Gastroesophageal sphincter (tissue), 3 donors: ENCODE data around the gene SPATA25.

ENCODE experiments used
- CTCF ChIP-seq, 4 experiments: fragments of 200-600 bp in 2 of 4; fragments of 450-650 bp in 2 of 4; sonication (generic) in 1 of 4; IDR thresholded peaks; one replicate each; pipeline ENCODE4 v1.5.1; 2017 to 2019; ENCODE audit warnings: antibody characterized with exemption in 4 of 4, mild to moderate bottlenecking in 2 of 4, moderate library complexity in 2 of 4
- POLR2A ChIP-seq, 2 donors: fragments of 450-650 bp; IDR thresholded peaks; one replicate each; pipeline ENCODE4 v1.6.1; 2017; ENCODE audit warnings: antibody characterized with exemption in 2 of 2, mild to moderate bottlenecking in 2 of 2, moderate library complexity in 1 of 2
- POLR2AphosphoS5 ChIP-seq: sonication (generic); formaldehyde crosslinking; IDR thresholded peaks from one replicate; pipeline ENCODE4 v1.6.1; 2017; ENCODE audit warnings: antibody characterized with exemption

GRCh38 chr20:45934586-45935415, 47.4 kb upstream of the SPATA25 start, which contains the start of gene PCIF1:
- peak in 2 of 4 experiments; percentile 12 to 19 for TF ChIP-seq CTCF (IDR thresholded peaks at IDR 0.05)
- TF ChIP-seq POLR2A (IDR thresholded peaks at IDR 0.05) = peak; percentile 96 to 98
- peak; percentile 100 for TF ChIP-seq POLR2AphosphoS5
